Measurements from ENCODE around the gene C1QTNF6. TPM values are rescaled to one million over a fixed set of nuclear protein-coding genes. Genes with fewer than 3 reads are reported as not detected.
"Not testable (repeated sequence)": the region's sequence is repeated elsewhere in the genome, so short reads cannot be mapped to it uniquely, and the experiment has no call there.

The C1QTNF6 gene
- total RNA-seq (ENCODE audit: low replicate concordance): 23.2 and 26.2 TPM in 2 replicates
- long read RNA-seq, partial matches to known transcripts: 0 of 9 reads
- long read RNA-seq, other reads (novel, unspliced or antisense): 6 of 9 reads

DNA sequence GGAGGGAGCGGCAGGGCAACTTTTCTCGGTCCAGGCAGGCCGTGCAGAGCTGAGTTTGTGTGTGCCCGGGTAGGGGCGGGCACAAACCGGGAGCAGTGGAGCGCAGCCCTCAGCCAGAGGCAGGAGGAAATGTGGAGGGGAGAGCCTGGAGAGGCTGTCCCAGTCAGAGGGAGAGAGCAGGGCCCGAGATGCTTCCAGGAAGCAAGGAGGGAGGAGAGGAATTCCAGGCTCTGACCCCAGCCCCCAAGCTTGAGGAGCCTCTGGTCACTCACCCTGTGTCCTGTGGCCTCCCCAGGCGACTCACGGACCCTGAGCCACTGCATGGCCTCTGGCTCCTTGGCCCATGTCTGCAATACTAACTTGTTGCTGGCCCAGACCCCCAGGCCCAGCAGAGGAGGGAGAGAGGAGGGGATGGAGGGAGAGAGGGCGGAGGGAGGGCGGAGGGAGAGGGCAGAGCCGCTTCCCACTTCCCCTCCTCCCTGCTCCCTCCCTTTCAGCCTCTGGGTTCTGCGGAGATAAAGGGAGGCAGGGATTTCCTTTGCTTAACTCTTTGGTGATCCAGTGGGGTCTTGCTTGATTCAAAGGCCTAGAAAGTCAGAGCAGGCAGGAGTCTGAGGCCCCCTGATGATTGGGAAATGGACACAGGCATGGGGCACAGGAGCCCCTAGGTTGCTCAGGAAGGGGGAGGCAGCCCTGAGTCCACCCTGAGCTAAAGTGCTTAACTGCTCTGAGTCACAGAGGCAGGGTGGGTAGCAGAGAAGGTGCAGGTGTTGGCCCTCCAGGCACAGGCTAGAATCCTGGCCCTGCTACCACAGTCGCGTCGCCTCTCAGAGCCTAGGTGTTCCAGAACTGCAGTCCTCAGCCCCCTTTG lies at the start of gene C1QTNF6:
Gene C1QTNF6 (minus strand): TSS at position 357 of the 871 bp plus-strand sequence. CDS start 34 bp downstream, at position 323.
- peak within 1 kb of the TSS; percentile 86 for H3K4me3 Mint-ChIP-seq
- H3K27me3 Mint-ChIP-seq: no peaks in the 10 kb centered on the region
- TF ChIP-seq, protein P1, sequence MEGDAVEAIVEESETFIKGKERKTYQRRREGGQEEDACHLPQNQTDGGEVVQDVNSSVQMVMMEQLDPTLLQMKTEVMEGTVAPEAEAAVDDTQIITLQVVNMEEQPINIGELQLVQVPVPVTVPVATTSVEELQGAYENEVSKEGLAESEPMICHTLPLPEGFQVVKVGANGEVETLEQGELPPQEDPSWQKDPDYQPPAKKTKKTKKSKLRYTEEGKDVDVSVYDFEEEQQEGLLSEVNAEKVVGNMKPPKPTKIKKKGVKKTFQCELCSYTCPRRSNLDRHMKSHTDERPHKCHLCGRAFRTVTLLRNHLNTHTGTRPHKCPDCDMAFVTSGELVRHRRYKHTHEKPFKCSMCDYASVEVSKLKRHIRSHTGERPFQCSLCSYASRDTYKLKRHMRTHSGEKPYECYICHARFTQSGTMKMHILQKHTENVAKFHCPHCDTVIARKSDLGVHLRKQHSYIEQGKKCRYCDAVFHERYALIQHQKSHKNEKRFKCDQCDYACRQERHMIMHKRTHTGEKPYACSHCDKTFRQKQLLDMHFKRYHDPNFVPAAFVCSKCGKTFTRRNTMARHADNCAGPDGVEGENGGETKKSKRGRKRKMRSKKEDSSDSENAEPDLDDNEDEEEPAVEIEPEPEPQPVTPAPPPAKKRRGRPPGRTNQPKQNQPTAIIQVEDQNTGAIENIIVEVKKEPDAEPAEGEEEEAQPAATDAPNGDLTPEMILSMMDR (conservative IDR thresholded peaks at IDR 0.05): no peak

DNA sequence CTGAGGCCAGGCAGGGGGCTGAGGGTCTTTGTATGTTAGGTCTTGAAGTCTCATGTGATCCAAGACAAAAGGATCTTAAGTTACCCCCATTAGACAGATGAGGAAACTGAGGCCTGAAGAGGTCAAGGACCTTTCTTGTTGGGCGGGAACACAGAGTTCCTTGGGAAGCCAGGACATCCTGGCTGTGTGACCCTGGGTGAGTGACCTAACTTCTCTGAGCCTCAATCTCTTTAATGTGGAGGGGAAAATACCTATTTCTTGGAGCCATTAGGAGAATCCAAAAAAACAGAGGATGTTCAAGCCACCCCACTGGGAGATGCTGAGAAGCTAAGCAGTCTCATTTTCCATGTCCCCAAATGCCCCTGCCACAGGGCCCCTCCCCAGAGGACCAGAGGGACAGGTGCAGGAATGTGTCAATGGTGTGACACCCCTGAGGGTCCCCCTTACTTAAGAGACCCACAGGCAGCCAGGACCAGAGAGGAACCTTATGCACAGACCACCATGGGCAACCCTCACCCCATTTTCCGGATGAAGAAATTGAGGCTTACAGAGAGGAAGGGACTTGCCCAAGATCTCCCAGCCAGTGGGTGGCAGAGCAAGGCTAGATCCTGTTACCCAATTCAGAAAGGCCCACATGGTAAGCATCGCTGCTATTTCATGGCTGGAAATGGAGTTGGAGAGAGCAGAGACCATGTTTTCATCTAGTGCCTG lies 48.0 kb upstream of the C1QTNF6 start:
- DNase-seq (ENCODE audit: extremely low spot score, unreplicated experiment): no peak
- Mint-ChIP-seq H3K4me1 (ENCODE audit: unreplicated experiment) (no peaks in the 10 kb centered on the region), H3K4me3 (no peak overlapping the region), H3K27me3 (peaks cover 24% of the 10 kb centered on the region), H3K27ac (no peak overlapping the region), H3K36me3 (no peaks in the 10 kb centered on the region), H3K9me3 (no peaks in the 10 kb centered on the region)
- TF ChIP-seq, protein P1 (conservative IDR thresholded peaks at IDR 0.05): no peak

More for the DNA sequence above, at the start of gene C1QTNF6:
- no peak for DNase-seq (ENCODE audit: extremely low spot score, unreplicated experiment)
- H3K36me3 Mint-ChIP-seq: no peaks in the 10 kb centered on the region
- peaks cover 4% of the 10 kb centered on the region for H3K9me3 Mint-ChIP-seq
- peak within 1 kb of the TSS; percentile 91 for H3K27ac Mint-ChIP-seq
- peaks cover 28% of the 10 kb centered on the region for H3K4me1 Mint-ChIP-seq (ENCODE audit: unreplicated experiment)

DNA sequence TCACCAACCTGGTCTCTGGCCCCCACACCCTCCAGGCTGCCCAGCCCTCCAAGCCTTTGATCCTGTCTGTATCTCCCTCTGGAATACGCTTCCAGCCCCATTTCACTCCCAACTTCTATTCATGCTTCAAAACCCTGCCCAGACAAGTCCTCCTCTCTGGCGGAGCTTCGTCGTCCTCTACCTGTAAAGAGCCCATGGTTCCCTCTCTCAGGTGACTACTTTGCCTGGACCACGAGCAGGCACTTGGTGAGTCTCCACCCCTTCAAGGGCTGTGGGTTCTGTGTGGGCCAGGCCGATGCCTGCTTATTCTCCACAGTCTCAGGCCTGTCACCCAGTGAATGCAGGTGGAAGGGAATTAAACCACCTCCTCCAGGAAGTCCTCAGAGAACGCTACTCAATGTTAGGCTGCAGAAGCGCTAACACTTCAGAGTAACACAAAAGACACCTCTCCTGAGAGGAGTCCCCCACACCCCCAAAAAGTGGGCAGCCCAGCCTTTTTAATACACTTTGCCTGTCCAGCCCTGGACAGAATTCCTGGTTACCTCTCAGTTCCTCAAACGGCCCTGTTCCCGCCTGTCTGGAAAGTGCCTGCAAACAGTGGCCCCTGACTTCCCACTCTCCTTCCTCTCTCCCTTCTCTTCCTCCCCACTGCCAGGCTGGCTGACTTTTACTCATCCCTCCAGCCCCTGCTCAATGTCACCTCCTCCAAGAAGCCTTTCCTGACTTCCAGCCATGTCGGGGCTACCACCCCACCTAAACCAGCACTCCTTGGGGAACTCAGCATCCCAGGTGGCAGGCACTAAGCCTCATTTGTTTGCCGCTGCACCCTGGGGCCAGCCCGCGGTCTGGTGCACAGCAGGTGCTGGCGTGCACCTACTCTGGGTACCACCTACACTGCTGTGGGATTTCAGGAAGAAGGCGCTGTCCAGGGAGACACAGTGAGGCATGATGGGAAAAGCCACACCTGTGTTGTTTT lies 47.0 kb upstream of the C1QTNF6 start:
- TF ChIP-seq, protein P1 (conservative IDR thresholded peaks at IDR 0.05): no peak
- Mint-ChIP-seq H3K27ac (peak overlapping the region; percentile 51), H3K36me3 (no peaks in the 10 kb centered on the region), H3K9me3 (no peaks in the 10 kb centered on the region), H3K27me3 (peaks cover 21% of the 10 kb centered on the region), H3K4me1 (ENCODE audit: unreplicated experiment) (no peaks in the 10 kb centered on the region), H3K4me3 (no peak overlapping the region)
- DNase-seq (ENCODE audit: extremely low spot score, unreplicated experiment): no peak

DNA sequence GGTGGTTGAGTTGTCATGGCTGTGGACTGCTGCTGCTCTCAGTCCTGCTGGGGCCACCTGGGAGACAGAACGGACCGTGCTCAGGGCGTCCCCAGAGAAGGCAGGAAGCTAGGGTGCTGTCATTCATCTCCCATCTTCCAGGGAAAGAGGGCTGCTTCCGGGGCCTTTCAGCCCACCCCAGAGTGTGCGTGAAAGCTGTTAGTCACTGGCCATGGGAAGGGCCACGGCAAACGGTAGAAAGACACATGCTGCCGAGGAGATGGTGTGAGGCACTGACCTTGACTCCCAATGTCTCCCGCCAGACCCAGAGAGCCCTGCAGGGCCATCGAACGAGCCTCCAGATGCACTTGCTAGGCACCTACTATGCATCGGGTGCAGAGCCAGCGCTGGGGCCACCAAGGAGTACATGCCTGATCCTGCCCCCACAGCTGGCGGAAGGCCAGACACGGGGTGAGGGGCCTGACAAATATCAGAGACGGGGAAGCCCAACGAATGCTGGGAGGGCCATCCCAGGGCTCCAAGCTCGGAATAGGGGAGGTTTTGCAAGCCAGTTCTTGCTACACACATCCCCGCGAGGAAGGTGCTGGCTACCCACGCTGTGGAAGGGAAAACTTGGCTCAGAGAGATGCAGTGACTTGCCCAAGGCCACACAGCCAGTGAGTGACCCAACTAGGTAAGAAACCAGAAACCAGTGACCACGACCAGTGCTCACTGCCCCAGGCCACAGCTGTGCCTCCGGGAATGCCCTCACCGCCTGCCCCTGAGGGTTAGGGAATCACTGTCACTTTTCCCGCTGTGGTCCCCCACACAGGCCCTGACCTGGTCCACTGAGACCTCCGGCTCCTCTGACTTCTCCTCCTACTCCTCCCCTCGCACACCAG lies 45.9 kb upstream of the C1QTNF6 start:
- no peaks in the 10 kb centered on the region for H3K36me3 Mint-ChIP-seq
- TF ChIP-seq, protein P1 (conservative IDR thresholded peaks at IDR 0.05): no peak
- H3K9me3 Mint-ChIP-seq: no peaks in the 10 kb centered on the region
- DNase-seq (ENCODE audit: extremely low spot score, unreplicated experiment): no peak
- no peaks in the 10 kb centered on the region for H3K4me1 Mint-ChIP-seq (ENCODE audit: unreplicated experiment)
- H3K27ac Mint-ChIP-seq: no peak overlapping the region
- H3K27me3 Mint-ChIP-seq: peaks cover 19% of the 10 kb centered on the region
- H3K4me3 Mint-ChIP-seq: no peak overlapping the region

DNA sequence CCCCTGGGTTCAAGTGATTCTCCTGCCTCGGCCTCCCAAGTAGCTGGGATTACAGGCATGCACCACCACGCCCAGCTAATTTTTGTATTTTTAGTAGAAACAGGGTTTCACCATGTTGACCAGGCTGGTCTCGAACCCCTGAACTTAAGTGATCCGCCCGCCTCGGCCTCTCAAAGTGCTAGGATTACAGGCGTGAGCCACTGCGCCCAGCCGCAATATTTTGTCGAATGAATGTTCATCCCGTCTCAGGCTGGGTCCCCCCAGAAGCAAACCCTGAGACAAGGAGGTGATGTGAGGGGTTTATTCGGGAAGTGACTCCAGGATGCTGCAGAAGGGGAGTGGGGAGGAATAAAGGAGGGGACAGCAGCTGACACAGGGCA lies 45.3 kb upstream of the C1QTNF6 start:
- H3K27ac Mint-ChIP-seq; H3K36me3 Mint-ChIP-seq; H3K4me1 Mint-ChIP-seq (ENCODE audit: unreplicated experiment); H3K9me3 Mint-ChIP-seq; DNase-seq (ENCODE audit: extremely low spot score, unreplicated experiment); H3K4me3 Mint-ChIP-seq: not testable (repeated sequence)
- H3K27me3 Mint-ChIP-seq: peaks cover 17% of the 10 kb centered on the region

Data from type B pancreatic cell (in vitro differentiated cells).